Esophagus squamous epithelium (tissue), 5 donors: ENCODE measurements around the gene MID1. TPM values are rescaled to one million over a fixed set of nuclear protein-coding genes. Genes with fewer than 3 reads are reported as not detected.
"Not testable (repeated sequence)": the region's sequence is repeated elsewhere in the genome, so short reads cannot be mapped to it uniquely, and the experiment has no call there.

Source experiments
- DNase-seq: peaks from one replicate; lab custom pipeline; 2025; lab: John Stamatoyannopoulos, UW
- H3K27ac ChIP-seq, 4 donors: fragments of 200-600 bp; sonication (generic); one replicate each; pipeline ENCODE4 v1.5.1; 2016 to 2019; ENCODE audit warnings: mild to moderate bottlenecking in 1 of 4
- H3K27me3 ChIP-seq, 4 donors: fragments of 200-600 bp; sonication (generic); 1 replicate in 3 of 4; 2 replicates in 1 of 4; pipeline versions ENCODE4 v1.5.1 to v1.6.0; 2017 to 2021; ENCODE audit warnings: antibody characterized with exemption in 1 of 4
- H3K36me3 ChIP-seq, 3 donors: fragments of 200-600 bp; sonication (generic); one replicate each; pipeline ENCODE4 v1.5.1; 2016 to 2019
- H3K4me1 ChIP-seq, 3 donors: fragments of 200-600 bp; sonication (generic); one replicate each; pipeline ENCODE4 v1.5.1; 2017 to 2019
- H3K4me3 ChIP-seq, 4 donors: fragments of 200-600 bp; sonication (generic); 1 replicate in 3 of 4; 2 replicates in 1 of 4; pipeline ENCODE4 v1.5.1; 2016 to 2019; ENCODE audit warnings: mild to moderate bottlenecking in 2 of 4, moderate library complexity in 1 of 4
- H3K9me3 ChIP-seq, 3 donors: fragments of 200-600 bp; sonication (generic); one replicate each; pipeline ENCODE4 v1.5.1; 2016 to 2019
- CTCF ChIP-seq, 6 experiments: fragments of 450-650 bp in 4 of 6; fragments of 200-600 bp in 2 of 6; sonication (generic) in 2 of 6; IDR thresholded peaks; one replicate each; pipeline ENCODE4 v1.5.1; 2016 to 2019; ENCODE audit warnings: antibody characterized with exemption in 6 of 6, mild to moderate bottlenecking in 4 of 6, moderate library complexity in 4 of 6
- POLR2A ChIP-seq, 4 donors: fragments of 450-650 bp; IDR thresholded peaks; one replicate each; pipeline ENCODE4 v1.6.1; 2017; ENCODE audit warnings: antibody characterized with exemption in 4 of 4, mild to moderate bottlenecking in 4 of 4, moderate library complexity in 3 of 4
- WGBS, 2 donors: methylation state at CpG; one replicate each; pipeline ENCODE4 v1.1.5; 2018; 5-methylcytosine and 5-hydroxymethylcytosine counted together
- intact Hi-C: fragments of 100-400 bp; cut with DNase I; formaldehyde crosslinking; loops from one replicate; pipeline ENCODE4 v1.15.0; 2022
- total RNA-seq, 4 donors: library from RNA; depleted of rRNA; stranded (reverse); fragments of >200 nt; gene quantifications; one replicate each; pipeline ENCODE4 v1.1.0, GENCODE V29; 2016
- donor health status: DM: yes; HTN: yes; CAD: no.

Gene MID1
- total RNA-seq, 4 donors from 2014 or later, result 9.9 to 18.5 (median 14.7) TPM

- Histone ChIP-seq H3K4me3 (no peak overlapping the region), H3K27me3 (no peaks in the 10 kb centered on the region), H3K27ac (no peak overlapping the region), H3K36me3 (no peaks in the 10 kb centered on the region), H3K4me1 (no peaks in the 10 kb centered on the region), H3K9me3 (no peaks in the 10 kb centered on the region)
- intact Hi-C loops, result no loop called here
- no peak for DNase-seq
- no peak for TF ChIP-seq CTCF (IDR thresholded peaks at IDR 0.05)
- no peak for TF ChIP-seq POLR2A (IDR thresholded peaks at IDR 0.05)
- 64 to 76% methylated on average over 7 to 11 of the region's 11 CpGs for WGBS, 2 donors
Observed at GRCh38 chrX:10591363-10592335, 28.7 kb downstream of the MID1 start.

GRCh38 chrX:10589787-10590186 is 30.6 kb downstream of the MID1 start:
- H3K27me3 ChIP-seq, H3K9me3 ChIP-seq, H3K4me3 ChIP-seq, intact Hi-C loops, H3K4me1 ChIP-seq, H3K27ac ChIP-seq, H3K36me3 ChIP-seq, DNase-seq: not testable (repeated sequence)
- 72 to 73% methylated on average over 3 to 9 of the region's 10 CpGs for WGBS, 2 donors

GRCh38 chrX:10589098-10589497 is 31.3 kb downstream of the MID1 start:
- WGBS, 2 donors, result 72 to 86% methylated on average over 2 to 6 of the region's 6 CpGs

GRCh38 chrX:10584882-10585281 is 35.5 kb downstream of the MID1 start:
- H3K27ac ChIP-seq, DNase-seq, H3K4me3 ChIP-seq, intact Hi-C loops, H3K27me3 ChIP-seq, H3K36me3 ChIP-seq: not testable (repeated sequence)
- WGBS, 2 donors, result 79 to 92% methylated on average over 5 to 7 of the region's 7 CpGs
- Histone ChIP-seq H3K4me1 (peaks cover 0 to 18% (median 0%) of the 10 kb centered on the region in 3 donors), H3K9me3 (peaks cover 0 to 14% (median 0%) of the 10 kb centered on the region in 3 donors)

More at GRCh38 chrX:10589098-10589497, 31.3 kb downstream of the MID1 start:
- Histone ChIP-seq H3K4me3 (no peak overlapping the region), H3K27me3 (no peaks in the 10 kb centered on the region), H3K4me1 (no peaks in the 10 kb centered on the region), H3K9me3 (peaks cover 0 to 9% (median 0%) of the 10 kb centered on the region in 3 donors), H3K27ac (no peak overlapping the region), H3K36me3 (no peaks in the 10 kb centered on the region)
- intact Hi-C loops, result no loop called here
- TF ChIP-seq POLR2A (IDR thresholded peaks at IDR 0.05) (no peak), CTCF (IDR thresholded peaks at IDR 0.05) (no peak)
- no peak for DNase-seq

- H3K4me1 ChIP-seq, result peaks cover 0 to 37% (median 0%) of the 10 kb centered on the region in 3 donors
- no peak overlapping the region for H3K4me3 ChIP-seq
- no peak overlapping the region for H3K27ac ChIP-seq
- H3K9me3 ChIP-seq, result peaks cover 0 to 14% (median 0%) of the 10 kb centered on the region in 3 donors
- H3K27me3 ChIP-seq, result no peaks in the 10 kb centered on the region
- H3K36me3 ChIP-seq, result no peaks in the 10 kb centered on the region
- DNase-seq, result no peak
- intact Hi-C loops, result no loop called here
- TF ChIP-seq CTCF (IDR thresholded peaks at IDR 0.05) (no peak), POLR2A (IDR thresholded peaks at IDR 0.05) (no peak)
Observed at GRCh38 chrX:10582945-10583344, 37.4 kb downstream of the MID1 start.

GRCh38 chrX:10582215-10582733 is 38.1 kb downstream of the MID1 start:
- Histone ChIP-seq H3K27ac (no peak overlapping the region), H3K9me3 (peaks cover 0 to 14% (median 0%) of the 10 kb centered on the region in 3 donors), H3K27me3 (no peaks in the 10 kb centered on the region), H3K4me3 (no peak overlapping the region), H3K4me1 (peaks cover 0 to 44% (median 0%) of the 10 kb centered on the region in 3 donors), H3K36me3 (no peaks in the 10 kb centered on the region)
- WGBS, 2 donors, result 40 to 76% methylated on average over 1 to 3 of the region's 3 CpGs
- TF ChIP-seq POLR2A (IDR thresholded peaks at IDR 0.05), result no peak
- TF ChIP-seq CTCF (IDR thresholded peaks at IDR 0.05), result no peak
- intact Hi-C loops, result no loop called here
- DNase-seq, result no peak
